GM12875 (cell line): Measurements from ENCODE around the gene PCGF6.

Experiments used
- H3K4me3 ChIP-seq: one replicate; pipeline ENCODE4 v1.5.1; 2011; ENCODE audit warnings: low read depth, low read length, control low read depth
- TF ChIP-seq, protein P1 (sequence below): IDR thresholded peaks from 2 replicates; pipeline ENCODE4 v1.5.1; 2011; ENCODE audit warnings: low read depth, mild to moderate bottlenecking, control low read depth, inconsistent platforms, low read length, moderate library complexity, borderline replicate concordance; ENCODE audit not compliant: insufficient read depth

PCGF6 gene

DNA sequence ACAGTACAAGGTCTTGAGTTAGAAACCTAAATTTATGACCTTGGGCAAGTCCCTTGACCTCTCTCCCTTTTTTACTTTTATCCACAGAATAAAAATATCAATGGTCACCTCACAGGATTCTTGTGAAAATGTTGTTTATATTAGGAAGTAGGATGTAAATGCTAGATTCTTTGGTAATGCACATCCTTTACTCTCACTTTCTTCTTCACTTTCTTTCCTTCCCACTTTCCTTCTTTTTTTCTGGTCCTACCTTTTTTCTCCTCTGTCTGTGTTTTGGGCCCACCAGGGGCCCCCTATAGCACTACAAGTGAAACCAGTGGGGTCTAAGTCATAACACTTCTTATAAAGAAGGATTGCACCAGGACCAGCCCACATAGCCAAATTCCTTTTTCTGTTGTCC lies 93.1 kb downstream of the PCGF6 start:
- no peak overlapping the region for H3K4me3 ChIP-seq
- TF ChIP-seq, protein P1, sequence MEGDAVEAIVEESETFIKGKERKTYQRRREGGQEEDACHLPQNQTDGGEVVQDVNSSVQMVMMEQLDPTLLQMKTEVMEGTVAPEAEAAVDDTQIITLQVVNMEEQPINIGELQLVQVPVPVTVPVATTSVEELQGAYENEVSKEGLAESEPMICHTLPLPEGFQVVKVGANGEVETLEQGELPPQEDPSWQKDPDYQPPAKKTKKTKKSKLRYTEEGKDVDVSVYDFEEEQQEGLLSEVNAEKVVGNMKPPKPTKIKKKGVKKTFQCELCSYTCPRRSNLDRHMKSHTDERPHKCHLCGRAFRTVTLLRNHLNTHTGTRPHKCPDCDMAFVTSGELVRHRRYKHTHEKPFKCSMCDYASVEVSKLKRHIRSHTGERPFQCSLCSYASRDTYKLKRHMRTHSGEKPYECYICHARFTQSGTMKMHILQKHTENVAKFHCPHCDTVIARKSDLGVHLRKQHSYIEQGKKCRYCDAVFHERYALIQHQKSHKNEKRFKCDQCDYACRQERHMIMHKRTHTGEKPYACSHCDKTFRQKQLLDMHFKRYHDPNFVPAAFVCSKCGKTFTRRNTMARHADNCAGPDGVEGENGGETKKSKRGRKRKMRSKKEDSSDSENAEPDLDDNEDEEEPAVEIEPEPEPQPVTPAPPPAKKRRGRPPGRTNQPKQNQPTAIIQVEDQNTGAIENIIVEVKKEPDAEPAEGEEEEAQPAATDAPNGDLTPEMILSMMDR, result no peak

DNA sequence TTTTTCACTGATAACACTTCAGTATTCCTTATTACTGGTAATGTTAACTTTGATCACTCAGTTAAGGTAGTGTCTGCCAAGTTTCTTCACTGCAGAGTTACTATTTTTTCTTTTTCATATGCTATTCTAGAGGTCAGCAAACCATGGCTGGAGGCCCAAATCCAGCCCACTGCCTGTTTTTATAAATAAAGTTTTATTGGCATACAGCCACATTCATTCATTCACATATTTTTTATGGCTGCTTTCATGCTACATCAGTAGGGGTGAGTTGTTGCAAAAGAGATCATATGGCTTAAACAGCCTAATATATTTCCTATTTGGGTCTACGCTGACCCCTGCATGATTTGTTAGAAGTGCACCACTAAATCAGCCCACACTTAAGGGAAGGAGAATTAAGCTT lies 94.3 kb downstream of the PCGF6 start:
- TF ChIP-seq, protein P1, result no peak
- no peak overlapping the region for H3K4me3 ChIP-seq

DNA sequence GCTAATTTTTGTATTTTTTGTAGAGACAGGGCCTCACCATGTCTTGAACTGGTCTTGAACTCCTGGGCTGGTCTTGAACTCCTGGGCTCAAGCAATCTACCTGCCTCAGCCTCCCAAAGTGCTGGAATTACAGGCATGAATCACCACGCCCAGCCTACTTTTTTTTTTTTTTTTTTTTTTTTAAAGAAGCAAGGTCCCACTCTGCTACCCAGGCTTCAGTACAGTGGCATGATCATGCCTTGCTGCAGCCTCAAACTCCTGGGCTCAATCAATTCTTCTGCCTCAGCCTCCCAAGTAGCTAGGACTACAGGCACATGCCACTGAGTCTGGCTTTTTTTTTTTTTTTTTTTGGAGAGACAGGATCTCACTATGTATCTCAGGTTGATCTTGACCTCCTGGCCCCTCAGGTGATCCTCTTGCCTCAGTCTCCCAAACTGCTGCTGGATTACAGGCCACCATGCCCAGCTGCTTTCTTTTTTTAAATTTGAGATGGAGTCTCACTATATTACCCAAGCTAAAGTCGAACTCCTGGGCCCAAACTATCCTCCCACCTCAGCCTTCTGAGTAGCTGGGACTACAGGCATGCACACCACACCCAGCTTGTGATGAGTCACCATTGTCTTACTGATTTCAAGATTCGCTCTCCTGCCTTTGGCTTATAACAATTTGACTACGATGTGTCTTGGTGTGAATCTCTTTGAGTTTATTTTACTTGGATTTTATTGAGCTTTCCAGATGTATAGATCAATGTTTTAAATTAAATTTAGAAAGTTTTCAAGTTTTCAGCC lies 96.2 kb downstream of the PCGF6 start:
- TF ChIP-seq, protein P1, result no peak
- no peak overlapping the region for H3K4me3 ChIP-seq

DNA sequence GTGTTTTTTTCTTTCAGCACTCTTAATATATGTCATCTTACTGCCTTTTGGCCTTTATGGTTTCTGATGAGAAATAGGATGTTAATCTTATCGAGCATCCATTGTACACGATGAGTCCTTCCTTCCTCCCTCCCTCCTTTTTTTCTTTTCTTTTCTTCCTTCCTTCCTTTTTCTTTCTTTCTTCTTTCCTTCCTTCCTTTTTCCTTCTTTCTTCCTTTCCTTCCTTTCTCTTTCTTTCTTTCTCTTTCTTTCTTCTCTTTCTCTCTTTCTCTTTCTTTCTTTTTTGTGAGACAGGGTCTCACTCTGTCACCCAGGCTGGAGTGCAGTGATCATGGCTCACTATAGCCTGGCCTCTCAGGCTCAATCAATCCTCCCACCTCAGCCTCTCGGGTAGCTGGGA lies 96.8 kb downstream of the PCGF6 start:
- TF ChIP-seq, protein P1, result no peak
- no peak overlapping the region for H3K4me3 ChIP-seq
